HepG2 (cell line): ENCODE results near the gene PCLO. TPM values are rescaled to one million over a fixed set of nuclear protein-coding genes. Genes with fewer than 3 reads are reported as not detected.
A peak's percentile ranks its signal among the peaks of the same experiment; 100 is the strongest.

Source experiments
- ATAC-seq: fragments of 200-7000 bp; cut with Tn5 transposase; 3 replicates; pipeline ENCODE4 v1.9.1; 2020; ENCODE audit warnings: mild to moderate bottlenecking, moderate library complexity
- BruUV-seq: library from RNA; stranded (reverse); fragments of 400-500 nt; replicated peaks from 2 replicates; lab custom pipeline; 2021; lab: Mats Ljungman, UMichigan
- CTCF ChIA-PET: fragments of 300-600 bp; formaldehyde crosslinking; extraction: SDS; loops from one replicate; lab custom pipeline; 2021; ENCODE audit warnings: low total read pairs, inconsistent platforms, low intra/inter-chr PET ratio; lab: Yijun Ruan, JAX
- POLR2A ChIA-PET: fragments of 350-600 bp; sonication (Branson Sonifier 250); formaldehyde crosslinking; loops from one replicate; lab custom pipeline; 2020; ENCODE audit warnings: antibody characterized with exemption, inconsistent platforms; lab: Yijun Ruan, JAX
- DNase-seq: peaks from one replicate; pipeline ENCODE4 v3.0.0-alpha.2; 2015; ENCODE audit warnings: low spot score
- FAIRE-seq: peaks from 3 replicates; lab custom pipeline; 2011; peaks lifted over from hg19 to GRCh38; lab: Jason Lieb, UNC
- H2AFZ ChIP-seq: one replicate; pipeline ENCODE4 v1.6.1; 2011; ENCODE audit warnings: low read length, inconsistent platforms
- H3K27ac ChIP-seq: fragments of 300-600 bp; 3 replicates; pipeline ENCODE4 v1.8.0; 2011; ENCODE audit warnings: mixed run types, mild to moderate bottlenecking, mixed read lengths, low read length, inconsistent platforms; ENCODE audit not compliant: insufficient read depth; ENCODE audit errors: extremely low read length
- H3K27me3 ChIP-seq, 2 experiments: fragments of 200-600 bp in 1 of 2; 2 replicates in 1 of 2; 3 replicates in 1 of 2; pipeline versions ENCODE4 v1.6.0 to v1.8.0; 2011; ENCODE audit warnings: low read length in 2 of 2, mild to moderate bottlenecking in 2 of 2, moderate library complexity in 2 of 2, inconsistent platforms in 1 of 2; ENCODE audit not compliant: insufficient read depth in 2 of 2, control insufficient read depth in 1 of 2
- H3K36me3 ChIP-seq, 2 experiments: fragments of 200-600 bp in 1 of 2; replicated peaks in 1 of 2; 2 replicates in 1 of 2; 3 replicates in 1 of 2; pipeline versions ENCODE4 v1.5.1 to v1.8.0; 2011; ENCODE audit warnings: low read length in 2 of 2, inconsistent platforms in 1 of 2; ENCODE audit not compliant: insufficient read depth in 2 of 2, control insufficient read depth in 1 of 2
- H3K4me1 ChIP-seq: 2 replicates; pipeline ENCODE4 v1.5.1; 2012; ENCODE audit warnings: low read length, inconsistent platforms; ENCODE audit not compliant: insufficient read depth
- H3K4me2 ChIP-seq: 2 replicates; pipeline ENCODE4 v1.6.0; 2011; ENCODE audit warnings: low read depth, low read length, inconsistent platforms
- H3K4me3 ChIP-seq, 3 experiments: fragments of 200-600 bp in 1 of 3; sonication (generic), shearing (Covaris generic) in 1 of 3; replicated peaks in 1 of 3; 2 replicates each; pipeline ENCODE4 v1.5.1; 2011 to 2016; ENCODE audit warnings: low read length in 3 of 3, inconsistent platforms in 2 of 3, low read depth in 2 of 3, mild to moderate bottlenecking in 2 of 3, control low read depth in 1 of 3, mixed read lengths in 1 of 3; ENCODE audit not compliant: insufficient read depth in 1 of 3
- H3K79me2 ChIP-seq: one replicate; pipeline ENCODE4 v1.6.1; 2011; ENCODE audit warnings: low read length, inconsistent platforms; ENCODE audit not compliant: insufficient read depth
- H3K9ac ChIP-seq: 2 replicates; pipeline ENCODE4 v1.6.0; 2011; ENCODE audit warnings: mild to moderate bottlenecking, low read depth, low read length, inconsistent platforms; ENCODE audit not compliant: insufficient read depth
- H3K9me3 ChIP-seq: 2 replicates; pipeline ENCODE4 v1.5.1; 2012; ENCODE audit warnings: mild to moderate bottlenecking, low read length
- H4K20me1 ChIP-seq: 2 replicates; pipeline ENCODE4 v1.6.0; 2011; ENCODE audit warnings: inconsistent platforms, mild to moderate bottlenecking, low read length, moderate library complexity; ENCODE audit not compliant: insufficient read depth
- ELF4 ChIP-seq: sonication (generic); formaldehyde crosslinking; IDR thresholded peaks from 2 replicates; pipeline ENCODE4 v1.5.0; 2020; ENCODE audit warnings: missing genetic modification reagents, mild to moderate bottlenecking, moderate library complexity, borderline replicate concordance
- FIP1L1 ChIP-seq: fragments of 200-400 bp; formaldehyde crosslinking; IDR thresholded peaks from 2 replicates; pipeline ENCODE4 v1.6.1; 2018; ENCODE audit warnings: low read depth, mild to moderate bottlenecking, low read length, moderate library complexity, borderline replicate concordance; ENCODE audit not compliant: insufficient read depth
- GZF1 ChIP-seq: sonication (generic); formaldehyde crosslinking; IDR thresholded peaks from 2 replicates; pipeline ENCODE4 v1.5.1; 2020; ENCODE audit warnings: mild to moderate bottlenecking, missing genetic modification reagents
- HNRNPUL1 ChIP-seq: fragments of 200-400 bp; formaldehyde crosslinking; IDR thresholded peaks from 2 replicates; pipeline ENCODE4 v1.6.1; 2017; ENCODE audit warnings: low read depth, mild to moderate bottlenecking, low read length, moderate library complexity
- NFE2L2 ChIP-seq: fragments of 150-350 bp; IDR thresholded peaks from 2 replicates; pipeline ENCODE4 v1.6.1; 2014; ENCODE audit warnings: low read length
- ONECUT2 ChIP-seq: sonication (generic); formaldehyde crosslinking; IDR thresholded peaks from 2 replicates; pipeline ENCODE4 v1.4.0; 2020; ENCODE audit warnings: missing genetic modification reagents
- ZNF143 ChIP-seq: sonication (generic); formaldehyde crosslinking; IDR thresholded peaks from 2 replicates; pipeline ENCODE4 v1.4.0; 2020; ENCODE audit warnings: missing genetic modification reagents
- ZNF234 ChIP-seq: sonication (generic); formaldehyde crosslinking; conservative IDR thresholded peaks from 2 replicates; pipeline ENCODE4 v1.5.1; 2020; ENCODE audit warnings: mild to moderate bottlenecking, missing genetic modification reagents
- ZNF34 ChIP-seq: sonication (generic); formaldehyde crosslinking; IDR thresholded peaks from 2 replicates; pipeline ENCODE4 v1.4.0; 2020; ENCODE audit warnings: mild to moderate bottlenecking, missing genetic modification reagents, borderline replicate concordance
- ZNF451 ChIP-seq: sonication (generic); formaldehyde crosslinking; IDR thresholded peaks from 2 replicates; pipeline ENCODE4 v1.5.0; 2020; ENCODE audit warnings: mild to moderate bottlenecking, missing genetic modification reagents
- ZNF605 ChIP-seq: sonication (generic); formaldehyde crosslinking; IDR thresholded peaks from 2 replicates; pipeline ENCODE4 v1.8.0; 2022; ENCODE audit warnings: mild to moderate bottlenecking, missing genetic modification reagents
- ZNF660 ChIP-seq: sonication (generic); formaldehyde crosslinking; IDR thresholded peaks from 2 replicates; pipeline ENCODE4 v1.5.1; 2020; ENCODE audit warnings: mild to moderate bottlenecking, low read depth, missing genetic modification reagents, borderline replicate concordance
- ZNF816 ChIP-seq: sonication (generic); formaldehyde crosslinking; IDR thresholded peaks from 2 replicates; pipeline ENCODE4 v1.8.0; 2022; ENCODE audit warnings: missing genetic modification reagents, mild to moderate bottlenecking, borderline replicate concordance
- ZSCAN21 ChIP-seq: sonication (generic); formaldehyde crosslinking; IDR thresholded peaks from 2 replicates; pipeline ENCODE4 v1.8.0; 2022; ENCODE audit warnings: mild to moderate bottlenecking, missing genetic modification reagents, moderate library complexity, borderline replicate concordance
- WGBS: methylation state at CpG from one replicate; pipeline ENCODE4 v1.1.6; 2017; ENCODE audit warnings: low lambda C conversion rate; 5-methylcytosine and 5-hydroxymethylcytosine counted together
- in situ Hi-C: cut with HindIII; loops from 2 replicates; pipeline ENCODE4 v1.10.0; 2017; ENCODE audit warnings: low pct_unique_long_range_greater_than_20kb; ENCODE audit not compliant: extremely low pct_ligation_motif_present
- intact Hi-C: fragments of 100-400 bp; cut with micrococcal nuclease; formaldehyde crosslinking; loops from one replicate; pipeline ENCODE4 v1.10.0; 2022; ENCODE audit not compliant: unreplicated experiment
- polyA plus RNA-seq, 8 experiments: library from polyadenylated mRNA; depleted of rRNA in 3 of 8; stranded (reverse) in 7 of 8; unstranded in 1 of 8; fragments of >200 nt; fragmentation: Illumina TruSeq in 4 of 8; extraction: Trizol in 4 of 8; gene quantifications; 2 replicates each; pipeline versions ENCODE4 v1.2.1 to v1.2.3, GENCODE V29; 2011 to 2016; ENCODE audit warnings: low read depth in 4 of 8, missing spikeins in 1 of 8, mixed read lengths in 1 of 8; ENCODE audit not compliant: insufficient read depth in 1 of 8
- total RNA-seq, 5 experiments: library from RNA; depleted of rRNA; stranded (reverse); fragments of >200 nt; fragmentation: Illumina TruSeq; extraction: Trizol; gene quantifications; 2 replicates each; pipeline ENCODE4 v1.2.3, GENCODE V29; 2016; ENCODE audit warnings: low read depth in 1 of 5

The PCLO gene
- total and polyA plus RNA-seq, 2 of the 13 experiments (the other 11 are each of a cell fraction or from before 2014, with no cell fraction given), result 0.07 to 0.29 TPM

DNA sequence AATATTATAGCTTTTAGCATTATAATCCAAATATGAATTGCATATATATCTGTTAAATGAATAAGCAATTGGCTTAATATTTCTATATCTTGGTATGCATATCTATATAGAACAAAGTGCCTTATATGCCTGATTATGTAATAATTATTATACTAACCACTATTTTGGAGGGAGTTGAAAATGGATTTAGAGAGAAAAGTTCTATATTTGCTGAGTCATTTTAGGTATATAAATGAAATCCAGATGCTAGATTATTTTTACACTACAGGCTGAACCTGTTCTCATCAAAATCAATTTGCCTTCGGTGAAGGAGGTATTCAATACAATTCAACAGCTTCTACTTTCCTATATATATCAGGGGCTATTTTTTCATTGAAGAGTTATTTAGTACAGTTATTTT is 276.4 kb downstream of the PCLO start:
- no peak for TF ChIP-seq ZNF143
- peak; percentile 37; the same call in 1 of the 2 replicates for TF ChIP-seq NFE2L2
- no peak for TF ChIP-seq ZSCAN21 (CRISPR knock-in tag)
- TF ChIP-seq ZNF234 (CRISPR knock-in tag), result no peak
- TF ChIP-seq, all 625 proteins: peak for 1
- no peak overlapping the region for H3K27ac ChIP-seq
- intact Hi-C loops (no loop called here), in situ Hi-C loops (no loop called here)
- no peak for FAIRE-seq
- no peak overlapping the region for H3K9ac ChIP-seq
- no peaks in the 10 kb centered on the region for H3K9me3 ChIP-seq
- no peak overlapping the region for H3K4me2 ChIP-seq
- H4K20me1 ChIP-seq, result no peaks in the 10 kb centered on the region
- ChIA-PET POLR2A (no interaction called here), CTCF (no interaction called here)
- no peak overlapping the region for H2AFZ ChIP-seq
- no TSS peak for BruUV-seq
- ATAC-seq, result no peak
- no peaks in the 10 kb centered on the region for H3K79me2 ChIP-seq
- no peak for DNase-seq
- H3K4me3 ChIP-seq, result no peak overlapping the region
- no peaks in the 10 kb centered on the region for H3K27me3 ChIP-seq
- no peaks in the 10 kb centered on the region for H3K4me1 ChIP-seq
- H3K36me3 ChIP-seq, result no peaks in the 10 kb centered on the region
- 0% methylated on average over 1 of the region's 1 CpG for WGBS

DNA sequence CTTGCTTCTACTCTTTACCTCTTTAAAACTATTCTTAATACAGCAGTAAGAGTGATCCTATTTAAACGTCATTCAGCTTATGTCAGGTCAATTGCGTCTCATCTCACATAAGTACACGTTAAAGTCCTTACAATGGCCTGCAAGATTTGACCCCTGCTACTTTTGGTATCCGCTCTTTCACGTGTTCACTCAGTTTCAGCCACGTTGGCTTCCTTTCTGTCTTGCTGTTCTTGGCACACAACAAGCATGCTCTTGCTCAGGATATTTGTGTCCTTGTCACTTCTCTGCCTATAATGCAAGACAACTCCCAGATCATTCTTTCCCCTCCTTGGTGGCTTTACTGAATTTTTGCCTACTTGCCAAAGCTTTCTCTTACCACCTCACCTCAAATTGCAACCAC is 296.8 kb downstream of the PCLO start:
- TF ChIP-seq HNRNPUL1, result no peak
- TF ChIP-seq ELF4 (CRISPR knock-in tag), result no peak
- no peak for TF ChIP-seq ZNF605 (CRISPR knock-in tag)
- no peak for TF ChIP-seq ONECUT2 (CRISPR knock-in tag)
- TF ChIP-seq ZNF451, result no peak
- no peak for TF ChIP-seq ZNF816
- TF ChIP-seq FIP1L1, result no peak
- TF ChIP-seq ZNF660 (CRISPR knock-in tag), result no peak
- TF ChIP-seq GZF1, result no peak
- TF ChIP-seq ZNF34 (CRISPR knock-in tag), result no peak
- TF ChIP-seq, all 625 proteins: peak for 0
- Histone ChIP-seq H4K20me1 (no peaks in the 10 kb centered on the region), H3K27me3 (no peaks in the 10 kb centered on the region), H3K27ac (no peak overlapping the region), H3K9me3 (no peaks in the 10 kb centered on the region), H3K9ac (no peak overlapping the region), H3K4me3 (no peak overlapping the region), H3K79me2 (no peaks in the 10 kb centered on the region), H3K4me2 (no peak overlapping the region), H3K36me3 (no peaks in the 10 kb centered on the region), H2AFZ (no peak overlapping the region), H3K4me1 (no peaks in the 10 kb centered on the region)
- BruUV-seq, result no TSS peak
- ChIA-PET POLR2A (no interaction called here), CTCF (no interaction called here)
- DNase-seq, result no peak
- in situ Hi-C loops (no loop called here), intact Hi-C loops (no loop called here)
- ATAC-seq, result no peak
- no peak for FAIRE-seq
- 28% methylated on average over 6 of the region's 6 CpGs for WGBS
